K562 (cell line): ENCODE measurements around the gene FOXS1. TPM values are rescaled to one million over a fixed set of nuclear protein-coding genes. Genes with fewer than 3 reads are reported as not detected.

Experiments used
- AFF4 ChIP-seq: sonication (generic); formaldehyde crosslinking; IDR thresholded peaks from 2 replicates; pipeline ENCODE4 v1.8.0; 2023; ENCODE audit warnings: mild to moderate bottlenecking, missing genetic modification reagents
- BRD9 ChIP-seq: fragments of 450-650 bp; IDR thresholded peaks from 2 replicates; pipeline ENCODE4 v1.6.1; 2018; ENCODE audit warnings: low read depth; ENCODE audit not compliant: partially characterized antibody
- CBX2 ChIP-seq: fragments of 200-600 bp; sonication (generic); IDR thresholded peaks from one replicate; pipeline ENCODE4 v1.6.1; 2012; ENCODE audit warnings: mild to moderate bottlenecking, low read length, inconsistent platforms; ENCODE audit not compliant: insufficient read depth, poor library complexity, severe bottlenecking
- FOS ChIP-seq: IDR thresholded peaks from 3 replicates; pipeline ENCODE4 v1.6.1; 2011; ENCODE audit not compliant: insufficient read length; ENCODE audit errors: extremely low read depth
- FOXK1 ChIP-seq: sonication (generic); formaldehyde crosslinking; IDR thresholded peaks from 2 replicates; pipeline ENCODE4 v1.8.0; 2022; ENCODE audit warnings: missing genetic modification reagents, mild to moderate bottlenecking, borderline replicate concordance
- IRF2 ChIP-seq: sonication (generic); formaldehyde crosslinking; IDR thresholded peaks from 2 replicates; pipeline ENCODE4 v1.8.1; 2022; ENCODE audit warnings: mild to moderate bottlenecking, missing genetic modification reagents
- MED1 ChIP-seq: sonication (generic); formaldehyde crosslinking; IDR thresholded peaks from 2 replicates; pipeline ENCODE4 v1.8.1; 2023; ENCODE audit warnings: missing genetic modification reagents, borderline replicate concordance
- NRF1 ChIP-seq, 2 experiments: fragments of 450-650 bp; IDR thresholded peaks in 1 of 2; conservative IDR thresholded peaks in 1 of 2; 2 replicates each; pipeline ENCODE4 v1.6.1; 2014; ENCODE audit warnings: mild to moderate bottlenecking in 2 of 2
- PHB ChIP-seq: fragments of 250-450 bp; sonication (Bioruptor Pico); IDR thresholded peaks from 2 replicates; pipeline ENCODE4 v1.5.0; 2021
- SMAD4 ChIP-seq: fragments of 250-450 bp; sonication (Bioruptor Pico); conservative IDR thresholded peaks from 2 replicates; pipeline ENCODE4 v1.8.0; 2021; ENCODE audit warnings: inconsistent platforms, mild to moderate bottlenecking, moderate library complexity
- STAT6 ChIP-seq: sonication (generic); formaldehyde crosslinking; IDR thresholded peaks from 2 replicates; pipeline ENCODE4 v1.8.1; 2023; ENCODE audit warnings: mild to moderate bottlenecking, missing genetic modification reagents
- TFAM ChIP-seq: fragments of 250-450 bp; sonication (Bioruptor Pico); conservative IDR thresholded peaks from 2 replicates; pipeline ENCODE4 v1.5.0; 2021; ENCODE audit warnings: mild to moderate bottlenecking, moderate library complexity
- THAP12 ChIP-seq: fragments of 250-450 bp; sonication (Bioruptor Pico); IDR thresholded peaks from 2 replicates; pipeline ENCODE4 v1.9.0; 2021; ENCODE audit warnings: mild to moderate bottlenecking, inconsistent platforms
- ZBED1 ChIP-seq: IDR thresholded peaks from 2 replicates; pipeline ENCODE4 v1.6.1; 2014
- ZNF507 ChIP-seq: conservative IDR thresholded peaks from 2 replicates; pipeline ENCODE4 v1.6.1; 2017; ENCODE audit warnings: missing genetic modification characterization, missing compliant biosample characterization
- polyA plus RNA-seq, 8 experiments: library from polyadenylated mRNA; depleted of rRNA in 4 of 8; stranded (reverse) in 5 of 8; unstranded in 3 of 8; fragments of >200 nt; fragmentation: Nextera tagmentation in 2 of 8; fragmentation: Illumina TruSeq in 1 of 8; extraction: Ambion mirVana in 2 of 8; extraction: Trizol in 1 of 8; gene quantifications; 2 replicates each; pipeline versions ENCODE4 v1.2.1 to v1.2.3, GENCODE V29; 2011 to 2014; ENCODE audit warnings: inconsistent platforms in 1 of 8, missing spikeins in 1 of 8
- total RNA-seq, 7 experiments: library from RNA; depleted of rRNA in 6 of 7; stranded (reverse); fragments of >200 nt in 6 of 7; fragmentation: Illumina TruSeq in 2 of 7; extraction: Trizol in 2 of 7; gene quantifications; 2 replicates each; pipeline versions ENCODE4 v1.2.1 to v1.2.3, GENCODE V29; 2011 to 2021; ENCODE audit warnings: low replicate concordance in 1 of 7
- TF ChIP-seq, protein P1 (sequence below): fragments of 450-650 bp; IDR thresholded peaks from 2 replicates; pipeline ENCODE4 v1.6.1; 2017; ENCODE audit warnings: mild to moderate bottlenecking, moderate library complexity

Gene FOXS1
- total and polyA plus RNA-seq, 9 of the 15 experiments (the other 6 are each of a cell fraction or from before 2014, with no cell fraction given): not detected

DNA sequence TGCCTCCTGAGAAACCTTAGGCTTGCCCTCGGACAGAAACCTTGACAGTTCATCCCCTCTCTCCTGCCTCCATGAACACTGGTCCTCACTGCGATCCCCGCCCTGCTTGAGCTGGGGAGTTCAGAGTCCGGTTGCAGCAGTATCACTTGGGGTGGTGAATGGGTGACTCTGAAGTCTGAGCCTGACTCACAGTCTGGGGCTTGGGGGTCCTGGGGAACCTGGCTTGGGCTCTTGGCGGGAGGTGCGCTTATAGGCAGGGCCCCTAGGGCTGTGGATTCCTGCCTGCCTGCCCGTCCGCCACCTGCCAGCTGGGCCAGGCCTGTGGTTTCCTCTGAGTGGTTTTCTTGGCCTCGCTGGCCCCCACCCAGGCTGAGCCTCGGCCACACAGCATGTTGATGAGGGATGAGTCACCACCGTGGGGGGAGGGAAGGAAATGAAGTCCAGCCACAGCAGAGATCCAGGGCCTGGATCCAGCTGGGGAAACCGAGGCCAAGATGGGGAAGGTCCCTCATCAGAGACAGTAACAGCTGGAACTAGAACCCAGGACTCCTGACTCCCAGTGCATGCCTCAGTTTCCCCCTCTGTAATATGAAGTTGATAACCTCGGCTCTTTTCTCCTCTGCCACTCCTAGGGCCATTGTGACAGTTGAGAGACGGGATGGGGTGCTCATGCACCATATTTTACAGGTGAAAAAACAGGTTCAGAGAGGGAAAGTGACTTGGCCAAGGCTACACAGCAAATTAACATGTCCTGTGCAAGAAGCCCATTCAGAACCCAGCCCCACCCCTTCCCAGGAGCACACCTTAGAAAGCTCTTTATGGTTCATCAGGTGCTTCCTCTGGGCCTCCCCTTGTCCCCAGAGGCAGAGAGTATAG lies 9.2 kb downstream of the FOXS1 start (continued):
- TF ChIP-seq STAT6 (no peak), ZNF507 (tag) (no peak), CBX2 (no peak), NRF1 (conservative IDR thresholded peaks at IDR 0.05 in 1 of 2, IDR thresholded peaks at IDR 0.05 in 1 of 2) (no peak; a peak in 1 of 4 replicates), AFF4 (no peak), IRF2 (no peak), BRD9 (no peak), FOXK1 (no peak), THAP12 (CRISPR knock-in tag) (no peak), PHB (CRISPR knock-in tag) (no peak), TFAM (CRISPR knock-in tag) (no peak), MED1 (CRISPR knock-in tag) (no peak), SMAD4 (CRISPR knock-in tag) (0 out of 2 replicates have a peak, but pooled peaks have one; percentile 46), FOS (peak; percentile 73), ZBED1 (no peak)
- TF ChIP-seq, protein P1, sequence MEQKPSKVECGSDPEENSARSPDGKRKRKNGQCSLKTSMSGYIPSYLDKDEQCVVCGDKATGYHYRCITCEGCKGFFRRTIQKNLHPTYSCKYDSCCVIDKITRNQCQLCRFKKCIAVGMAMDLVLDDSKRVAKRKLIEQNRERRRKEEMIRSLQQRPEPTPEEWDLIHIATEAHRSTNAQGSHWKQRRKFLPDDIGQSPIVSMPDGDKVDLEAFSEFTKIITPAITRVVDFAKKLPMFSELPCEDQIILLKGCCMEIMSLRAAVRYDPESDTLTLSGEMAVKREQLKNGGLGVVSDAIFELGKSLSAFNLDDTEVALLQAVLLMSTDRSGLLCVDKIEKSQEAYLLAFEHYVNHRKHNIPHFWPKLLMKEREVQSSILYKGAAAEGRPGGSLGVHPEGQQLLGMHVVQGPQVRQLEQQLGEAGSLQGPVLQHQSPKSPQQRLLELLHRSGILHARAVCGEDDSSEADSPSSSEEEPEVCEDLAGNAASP: no peak
